H4 (cell line): ENCODE measurements around the gene EPS8L2. TPM values are rescaled to one million over a fixed set of nuclear protein-coding genes. Genes with fewer than 3 reads are reported as not detected.

Source experiments
- DNase-seq: peaks from one replicate; pipeline ENCODE4 v3.0.0-alpha.2; 2015; ENCODE audit warnings: low spot score
- total RNA-seq: library from RNA; depleted of rRNA; stranded (reverse); fragments of >200 nt; shearing (Covaris generic); gene quantifications from 2 replicates; pipeline ENCODE4 v1.2.3, GENCODE V29; 2014

EPS8L2 gene
- total RNA-seq, 1 experiment from 2014 or later = 0.12 TPM

GRCh38 chr11:704228-704674, 1.8 kb upstream of the EPS8L2 start:
- DNase-seq = no peak

- DNase-seq = no peak
These were observed 1.0 kb upstream of the EPS8L2 start for GRCh38 chr11:704781-705645.

DNA sequence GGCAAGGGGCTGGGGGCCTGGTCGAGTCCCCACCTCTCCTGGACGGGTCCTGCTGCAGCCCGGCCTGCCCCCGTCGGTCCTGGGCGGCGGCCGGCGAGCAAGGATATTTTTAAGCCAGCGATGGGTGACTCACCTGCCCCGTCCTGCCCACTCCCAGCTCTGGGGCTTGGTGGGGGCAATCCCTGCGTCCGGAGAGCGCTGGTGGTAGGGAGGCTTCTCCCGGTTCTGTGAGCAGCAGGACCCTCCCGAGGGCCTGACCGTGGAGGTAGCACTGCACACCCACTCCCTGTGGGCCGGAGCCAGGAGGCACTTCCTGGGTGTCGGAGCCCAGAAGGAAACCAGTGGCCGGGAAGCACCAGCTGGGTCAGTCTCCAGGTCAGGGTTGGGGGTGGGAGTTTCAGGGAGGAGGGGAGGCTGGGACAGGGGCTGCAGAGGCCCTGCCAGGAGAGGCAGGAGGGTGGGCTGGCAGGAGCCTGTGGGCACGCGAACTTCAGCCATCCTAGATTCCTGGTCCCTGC, 467 bp downstream of the EPS8L2 start:
- no peak for DNase-seq

- no peak for DNase-seq
These were observed 1.2 kb downstream of the EPS8L2 start for GRCh38 chr11:706957-707816.

- DNase-seq = no peak
These were observed 1.9 kb downstream of the EPS8L2 start for GRCh38 chr11:707817-708420.

GRCh38 chr11:708511-708910, 2.5 kb downstream of the EPS8L2 start:
- no peak for DNase-seq

GRCh38 chr11:709109-709997, 3.3 kb downstream of the EPS8L2 start:
- no peak for DNase-seq

DNA sequence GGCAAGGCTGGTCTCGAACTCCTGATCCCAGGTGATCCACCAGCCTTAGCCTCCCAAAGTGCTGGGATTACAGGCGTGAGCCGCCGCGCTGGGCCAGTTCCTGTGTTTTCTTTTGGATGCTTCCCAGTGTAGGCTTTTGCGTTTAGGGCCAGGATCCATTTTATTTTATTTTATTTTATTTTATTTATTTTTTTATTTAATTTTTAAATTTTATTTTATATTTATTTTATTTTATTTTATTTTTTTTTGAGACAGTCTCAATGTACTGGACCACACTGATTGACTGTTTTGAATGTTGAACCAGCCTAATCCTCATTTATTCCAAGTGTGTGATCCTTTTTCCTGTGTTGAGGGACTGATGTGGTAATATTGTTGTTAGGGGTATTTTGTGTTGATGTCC, 8.4 kb downstream of the EPS8L2 start:
- no peak for DNase-seq

- DNase-seq = no peak
These were observed 13.4 kb downstream of the EPS8L2 start for GRCh38 chr11:719214-720016.

DNA sequence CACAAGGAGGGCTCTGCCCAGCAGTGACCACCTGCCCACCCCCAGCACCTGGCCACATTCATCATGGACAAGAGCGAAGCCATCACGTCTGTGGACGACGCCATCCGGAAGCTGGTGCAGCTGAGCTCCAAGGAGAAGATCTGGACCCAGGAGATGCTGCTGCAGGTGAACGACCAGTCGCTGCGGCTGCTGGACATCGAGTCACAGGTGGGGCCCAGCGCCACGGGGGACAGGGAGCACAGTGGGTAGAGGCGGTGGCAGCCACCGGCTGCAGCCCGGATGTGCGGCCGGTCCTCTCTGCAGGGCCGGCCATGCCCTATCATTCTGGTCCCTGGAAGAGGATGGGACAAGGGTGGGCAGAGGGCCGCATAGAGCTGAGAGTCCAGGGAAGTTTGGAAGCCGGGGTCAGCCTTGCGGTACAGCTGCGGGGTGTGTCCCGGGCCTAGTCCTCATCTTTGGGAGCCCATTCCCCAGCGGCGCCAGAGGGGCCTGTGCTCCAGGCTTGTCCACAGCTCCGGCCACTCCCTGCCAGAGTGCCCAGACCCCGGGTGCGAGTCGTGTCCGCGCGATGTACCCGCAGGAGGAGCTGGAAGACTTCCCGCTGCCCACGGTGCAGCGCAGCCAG, 14.1 kb downstream of the EPS8L2 start:
- no peak for DNase-seq

- peak; percentile 48 for DNase-seq
These were observed 14.7 kb downstream of the EPS8L2 start for GRCh38 chr11:720642-721246.

DNA sequence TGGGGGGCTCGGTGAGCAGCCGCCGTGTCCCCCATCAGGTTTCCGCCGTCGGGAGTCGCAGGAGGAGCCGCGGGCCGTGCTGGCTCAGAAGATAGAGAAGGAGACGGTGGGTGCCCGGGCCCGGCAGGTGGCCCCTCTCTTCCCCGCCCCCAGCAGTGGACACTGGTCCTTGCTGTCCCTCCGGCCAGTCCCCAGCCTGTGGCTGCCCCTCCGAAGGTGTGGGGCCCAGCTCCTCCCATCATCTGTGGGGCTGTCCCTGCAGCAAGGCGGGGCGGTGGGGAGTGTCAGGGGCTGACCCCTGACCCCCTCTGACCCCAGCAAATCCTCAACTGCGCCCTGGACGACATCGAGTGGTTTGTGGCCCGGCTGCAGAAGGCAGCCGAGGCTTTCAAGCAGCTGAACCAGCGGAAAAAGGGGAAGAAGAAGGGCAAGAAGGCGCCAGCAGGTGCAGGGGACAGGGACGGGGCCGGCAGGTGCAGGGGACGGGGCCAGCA, 15.3 kb downstream of the EPS8L2 start:
- no peak for DNase-seq

DNA sequence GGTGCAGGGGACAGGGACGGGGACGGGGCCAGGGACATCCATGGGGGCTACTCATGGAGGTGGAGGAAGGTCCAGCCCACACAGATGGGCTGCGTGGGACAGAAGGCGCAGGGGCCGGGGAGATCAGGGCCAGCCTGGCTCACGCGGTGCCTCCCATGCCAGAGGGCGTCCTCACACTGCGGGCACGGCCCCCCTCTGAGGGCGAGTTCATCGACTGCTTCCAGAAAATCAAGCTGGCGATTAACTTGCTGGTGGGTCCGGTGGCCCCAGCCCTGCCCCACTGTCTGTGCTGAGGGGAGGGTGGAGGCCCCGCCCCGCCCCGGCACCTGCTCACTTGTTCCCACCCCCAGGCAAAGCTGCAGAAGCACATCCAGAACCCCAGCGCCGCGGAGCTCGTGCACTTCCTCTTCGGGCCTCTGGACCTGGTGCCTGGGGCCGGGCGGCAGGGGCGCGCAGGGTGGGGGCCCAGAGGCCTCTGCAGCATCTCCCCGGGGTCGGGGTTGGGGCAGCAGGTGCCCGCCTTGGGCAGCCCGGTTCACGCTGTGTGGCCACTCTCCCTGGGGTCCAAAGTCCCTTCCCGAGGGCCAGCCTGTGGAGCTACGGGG, 15.8 kb downstream of the EPS8L2 start:
- no peak for DNase-seq

GRCh38 chr11:722346-722811, 16.3 kb downstream of the EPS8L2 start:
- no peak for DNase-seq

DNA sequence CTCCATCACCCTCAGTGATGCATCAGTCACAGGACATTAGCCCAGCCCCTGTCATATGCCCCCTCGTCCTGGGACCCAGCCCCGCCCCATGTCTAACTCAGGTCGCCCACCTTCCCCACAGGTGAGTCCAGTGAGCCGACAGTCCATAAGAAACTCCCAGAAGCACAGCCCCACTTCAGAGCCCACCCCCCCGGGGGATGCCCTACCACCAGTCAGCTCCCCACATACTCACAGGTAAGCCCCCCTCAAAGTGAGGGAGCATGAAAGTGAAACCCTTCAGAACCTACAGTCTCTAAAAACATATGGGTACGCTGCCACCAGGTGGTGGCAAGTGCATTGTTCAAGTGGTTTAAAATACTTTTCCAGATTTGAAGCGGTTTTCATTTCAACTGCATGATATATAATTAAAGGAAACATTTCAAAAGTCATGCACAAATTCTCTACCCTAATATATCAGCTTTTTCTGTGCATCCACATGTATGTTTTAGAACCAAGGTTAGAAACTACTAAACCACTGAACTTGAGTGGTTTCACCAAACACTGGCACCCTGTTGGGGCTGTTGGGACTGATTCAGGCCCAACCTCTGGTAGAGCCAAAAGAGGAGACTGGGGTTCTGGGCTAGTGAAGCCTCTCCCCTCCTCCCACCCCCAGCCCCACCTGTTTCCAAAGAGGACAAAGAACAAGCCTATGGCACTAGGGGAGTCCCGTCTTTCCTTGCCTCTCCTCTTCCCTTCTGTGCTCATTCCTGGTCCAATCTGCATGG, 17.3 kb downstream of the EPS8L2 start:
- peak; percentile 49 for DNase-seq

DNA sequence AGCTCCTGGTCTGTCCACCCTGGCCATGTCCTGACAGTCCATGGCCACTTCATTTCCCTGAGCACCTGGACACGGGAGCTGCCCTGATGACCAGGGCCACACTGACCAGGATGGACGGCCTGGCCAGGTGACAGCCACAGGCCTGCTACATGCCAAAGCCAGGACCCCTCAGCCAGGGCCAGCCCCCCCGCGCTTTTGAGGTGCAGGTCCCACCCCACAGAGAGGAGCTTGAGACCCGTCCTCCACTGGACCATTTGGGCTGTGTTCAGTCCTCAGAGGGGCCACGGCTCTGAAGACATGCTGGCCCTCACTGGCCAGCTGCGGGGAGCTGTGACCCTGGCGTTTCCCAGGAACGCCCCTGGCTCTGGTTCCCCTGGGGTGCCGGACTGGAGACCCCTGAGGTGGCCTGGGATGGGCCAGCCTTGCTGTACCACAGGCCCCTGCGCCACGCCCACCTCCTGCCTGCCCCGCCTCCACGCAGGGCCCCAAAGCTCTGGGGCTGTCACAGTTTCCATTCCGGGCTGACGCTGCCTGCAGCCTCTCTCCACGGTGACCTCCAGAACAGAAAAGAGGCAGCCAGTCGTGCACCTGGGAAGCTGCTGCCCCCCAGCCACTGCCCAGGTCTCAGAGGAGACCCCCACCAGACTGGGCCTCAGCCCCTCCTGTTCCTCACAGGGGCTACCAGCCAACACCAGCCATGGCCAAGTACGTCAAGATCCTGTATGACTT, 18.2 kb downstream of the EPS8L2 start:
- no peak for DNase-seq

GRCh38 chr11:724778-725386, 18.9 kb downstream of the EPS8L2 start:
- DNase-seq = no peak
